Thyroid gland (tissue), 4 donors: ENCODE measurements around the gene LUC7L.
"Not testable (repeated sequence)": the region's sequence is repeated elsewhere in the genome, so short reads cannot be mapped to it uniquely, and the experiment has no call there.

Source experiments
- CTCF ChIP-seq, 6 experiments: fragments of 200-600 bp in 3 of 6; fragments of 450-650 bp in 3 of 6; sonication (generic) in 3 of 6; IDR thresholded peaks; one replicate each; pipeline ENCODE4 v1.5.1; 2016 to 2019; ENCODE audit warnings: antibody characterized with exemption in 6 of 6, mild to moderate bottlenecking in 2 of 6, inconsistent platforms in 1 of 6, moderate library complexity in 1 of 6
- POLR2A ChIP-seq, 2 donors: fragments of 450-650 bp; IDR thresholded peaks; one replicate each; pipeline ENCODE4 v1.6.1; 2017; ENCODE audit warnings: antibody characterized with exemption in 2 of 2, mild to moderate bottlenecking in 2 of 2, moderate library complexity in 1 of 2

GRCh38 chr16:153550-154216 lies 75.6 kb downstream of the LUC7L start:
- TF ChIP-seq CTCF, POLR2A (IDR thresholded peaks at IDR 0.05): not testable (repeated sequence)
